SK-N-SH treated with all-trans-retinoic acid at 6 μM for 48 hours (cell line): ENCODE results near the gene HMGCS2.
A peak's percentile ranks its signal among the peaks of the same experiment; 100 is the strongest.

Experiments used
- ATAC-seq: fragments of 200-7000 bp; cut with Tn5 transposase; 3 replicates; pipeline ENCODE4 v1.9.1; 2020; ENCODE audit warnings: mild to moderate bottlenecking, moderate library complexity
- BACH2 ChIP-seq: fragments of 250-450 bp; sonication (Bioruptor Pico); IDR thresholded peaks from 2 replicates; pipeline ENCODE4 v1.9.0; 2021; ENCODE audit warnings: mild to moderate bottlenecking, borderline replicate concordance
- CREB5 ChIP-seq: fragments of 250-450 bp; sonication (Bioruptor Pico); IDR thresholded peaks from 2 replicates; pipeline ENCODE4 v1.5.1; 2020; ENCODE audit warnings: low read depth, mild to moderate bottlenecking, moderate library complexity
- CSDC2 ChIP-seq: fragments of 250-450 bp; sonication (Bioruptor Pico); IDR thresholded peaks from 2 replicates; pipeline ENCODE4 v1.5.0; 2020; ENCODE audit warnings: mild to moderate bottlenecking, moderate library complexity
- ESRRG ChIP-seq: fragments of 250-450 bp; sonication (Bioruptor Pico); IDR thresholded peaks from 2 replicates; pipeline ENCODE4 v1.6.1; 2021; ENCODE audit warnings: mild to moderate bottlenecking
- GLIS3 ChIP-seq: fragments of 250-450 bp; sonication (Bioruptor Pico); IDR thresholded peaks from 2 replicates; pipeline ENCODE4 v1.5.0; 2020; ENCODE audit warnings: mild to moderate bottlenecking, moderate library complexity
- ISL1 ChIP-seq: fragments of 250-450 bp; sonication (Bioruptor Pico); IDR thresholded peaks from 2 replicates; pipeline ENCODE4 v2.1.2; 2022; ENCODE audit warnings: mild to moderate bottlenecking, moderate library complexity
- OSR1 ChIP-seq: fragments of 250-450 bp; sonication (Bioruptor Pico); IDR thresholded peaks from 2 replicates; pipeline ENCODE4 v1.8.0; 2022; ENCODE audit warnings: moderate library complexity, mild to moderate bottlenecking, inconsistent platforms
- PATZ1 ChIP-seq: fragments of 250-450 bp; sonication (Bioruptor Pico); IDR thresholded peaks from 2 replicates; pipeline ENCODE4 v1.8.0; 2020; ENCODE audit warnings: mild to moderate bottlenecking, moderate library complexity, borderline replicate concordance
- POU6F1 ChIP-seq: fragments of 250-450 bp; sonication (Bioruptor Pico); IDR thresholded peaks from 2 replicates; pipeline ENCODE4 v1.8.0; 2021; ENCODE audit warnings: low read depth, mild to moderate bottlenecking, moderate library complexity, borderline replicate concordance
- PPARA ChIP-seq: fragments of 250-450 bp; sonication (Bioruptor Pico); IDR thresholded peaks from 2 replicates; pipeline ENCODE4 v1.5.0; 2020; ENCODE audit warnings: mild to moderate bottlenecking, borderline replicate concordance
- RARB ChIP-seq: fragments of 250-450 bp; sonication (Bioruptor Pico); IDR thresholded peaks from 2 replicates; pipeline ENCODE4 v1.8.0; 2021; ENCODE audit warnings: mild to moderate bottlenecking, moderate library complexity
- SNAI2 ChIP-seq: fragments of 250-450 bp; sonication (Bioruptor Pico); IDR thresholded peaks from 2 replicates; pipeline ENCODE4 v1.5.0; 2020; ENCODE audit warnings: mild to moderate bottlenecking, moderate library complexity
- TCF4 ChIP-seq: fragments of 250-450 bp; sonication (Bioruptor Pico); IDR thresholded peaks from 2 replicates; pipeline ENCODE4 v1.8.0; 2021; ENCODE audit warnings: mild to moderate bottlenecking, moderate library complexity, borderline replicate concordance
- TOX ChIP-seq: fragments of 250-450 bp; sonication (Bioruptor Pico); IDR thresholded peaks from 2 replicates; pipeline ENCODE4 v1.8.0; 2021; ENCODE audit warnings: mild to moderate bottlenecking, moderate library complexity, borderline replicate concordance
- ZC3H10 ChIP-seq: fragments of 250-450 bp; sonication (Bioruptor Pico); IDR thresholded peaks from 2 replicates; pipeline ENCODE4 v1.5.1; 2021; ENCODE audit warnings: mild to moderate bottlenecking, moderate library complexity
- ZFP30 ChIP-seq: fragments of 450-650 bp; formaldehyde crosslinking; IDR thresholded peaks from 2 replicates; pipeline ENCODE4 v1.5.0; 2022; ENCODE audit warnings: mild to moderate bottlenecking, moderate library complexity
- ZNF8 ChIP-seq: fragments of 450-650 bp; formaldehyde crosslinking; IDR thresholded peaks from 2 replicates; pipeline ENCODE4 v1.5.0; 2020; ENCODE audit warnings: mild to moderate bottlenecking, moderate library complexity
- TF ChIP-seq, protein P1 (sequence below): fragments of 250-450 bp; sonication (Bioruptor Pico); IDR thresholded peaks from 2 replicates; pipeline ENCODE4 v1.5.0; 2020; ENCODE audit warnings: mild to moderate bottlenecking, moderate library complexity

Gene HMGCS2

GRCh38 chr1:119808491-119808890 is 39.8 kb upstream of the HMGCS2 start:
- TF ChIP-seq SNAI2 (CRISPR knock-in tag) (no peak), BACH2 (CRISPR knock-in tag) (no peak), ZNF8 (CRISPR knock-in tag) (no peak), RARB (CRISPR knock-in tag) (no peak), ZFP30 (CRISPR knock-in tag) (no peak), TCF4 (CRISPR knock-in tag) (no peak), CSDC2 (CRISPR knock-in tag) (no peak), ESRRG (no peak), PATZ1 (no peak)
- ATAC-seq: peak; percentile 32; the same call in 2 of the 3 replicates

- ATAC-seq: no peak
- no peak for TF ChIP-seq PPARA (CRISPR knock-in tag)
- no peak for TF ChIP-seq ZC3H10
- TF ChIP-seq, protein P1, sequence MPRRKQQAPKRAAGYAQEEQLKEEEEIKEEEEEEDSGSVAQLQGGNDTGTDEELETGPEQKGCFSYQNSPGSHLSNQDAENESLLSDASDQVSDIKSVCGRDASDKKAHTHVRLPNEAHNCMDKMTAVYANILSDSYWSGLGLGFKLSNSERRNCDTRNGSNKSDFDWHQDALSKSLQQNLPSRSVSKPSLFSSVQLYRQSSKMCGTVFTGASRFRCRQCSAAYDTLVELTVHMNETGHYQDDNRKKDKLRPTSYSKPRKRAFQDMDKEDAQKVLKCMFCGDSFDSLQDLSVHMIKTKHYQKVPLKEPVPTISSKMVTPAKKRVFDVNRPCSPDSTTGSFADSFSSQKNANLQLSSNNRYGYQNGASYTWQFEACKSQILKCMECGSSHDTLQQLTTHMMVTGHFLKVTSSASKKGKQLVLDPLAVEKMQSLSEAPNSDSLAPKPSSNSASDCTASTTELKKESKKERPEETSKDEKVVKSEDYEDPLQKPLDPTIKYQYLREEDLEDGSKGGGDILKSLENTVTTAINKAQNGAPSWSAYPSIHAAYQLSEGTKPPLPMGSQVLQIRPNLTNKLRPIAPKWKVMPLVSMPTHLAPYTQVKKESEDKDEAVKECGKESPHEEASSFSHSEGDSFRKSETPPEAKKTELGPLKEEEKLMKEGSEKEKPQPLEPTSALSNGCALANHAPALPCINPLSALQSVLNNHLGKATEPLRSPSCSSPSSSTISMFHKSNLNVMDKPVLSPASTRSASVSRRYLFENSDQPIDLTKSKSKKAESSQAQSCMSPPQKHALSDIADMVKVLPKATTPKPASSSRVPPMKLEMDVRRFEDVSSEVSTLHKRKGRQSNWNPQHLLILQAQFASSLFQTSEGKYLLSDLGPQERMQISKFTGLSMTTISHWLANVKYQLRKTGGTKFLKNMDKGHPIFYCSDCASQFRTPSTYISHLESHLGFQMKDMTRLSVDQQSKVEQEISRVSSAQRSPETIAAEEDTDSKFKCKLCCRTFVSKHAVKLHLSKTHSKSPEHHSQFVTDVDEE (CRISPR knock-in tag): no peak
- no peak for TF ChIP-seq GLIS3 (CRISPR knock-in tag)
- TF ChIP-seq BACH2 (CRISPR knock-in tag): no peak
- TF ChIP-seq RARB (CRISPR knock-in tag): no peak
- TF ChIP-seq OSR1 (CRISPR knock-in tag): no peak
- no peak for TF ChIP-seq TCF4 (CRISPR knock-in tag)
Observed at GRCh38 chr1:119806489-119806888, 37.8 kb upstream of the HMGCS2 start.

DNA sequence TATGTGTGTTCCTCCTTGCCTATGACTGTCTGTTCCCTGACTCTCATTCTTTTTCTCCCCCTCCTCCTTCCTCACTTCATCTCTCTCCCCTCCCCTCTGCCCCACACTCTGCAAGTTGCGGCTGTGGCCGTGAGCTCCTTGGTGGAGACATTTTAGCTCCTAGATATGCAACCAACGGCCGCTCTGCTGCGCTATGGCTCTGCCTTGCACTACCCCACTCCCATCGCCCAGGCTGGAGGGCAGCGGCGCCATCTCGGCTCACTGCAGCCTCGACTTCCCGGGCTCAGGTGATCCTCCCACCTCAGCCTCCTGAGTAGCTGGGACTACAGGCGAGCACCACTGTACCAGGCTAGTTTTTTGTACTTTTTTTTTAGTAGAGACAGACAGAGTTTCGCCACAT is 37.0 kb upstream of the HMGCS2 start:
- no peak for ATAC-seq
- no peak for TF ChIP-seq TOX (CRISPR knock-in tag)
- TF ChIP-seq, protein P1 (CRISPR knock-in tag): no peak
- no peak for TF ChIP-seq GLIS3 (CRISPR knock-in tag)
- TF ChIP-seq PPARA (CRISPR knock-in tag): no peak
- no peak for TF ChIP-seq ESRRG
- no peak for TF ChIP-seq CSDC2 (CRISPR knock-in tag)
- TF ChIP-seq POU6F1 (CRISPR knock-in tag): no peak
- no peak for TF ChIP-seq CREB5 (CRISPR knock-in tag)
- no peak for TF ChIP-seq ISL1 (CRISPR knock-in tag)

DNA sequence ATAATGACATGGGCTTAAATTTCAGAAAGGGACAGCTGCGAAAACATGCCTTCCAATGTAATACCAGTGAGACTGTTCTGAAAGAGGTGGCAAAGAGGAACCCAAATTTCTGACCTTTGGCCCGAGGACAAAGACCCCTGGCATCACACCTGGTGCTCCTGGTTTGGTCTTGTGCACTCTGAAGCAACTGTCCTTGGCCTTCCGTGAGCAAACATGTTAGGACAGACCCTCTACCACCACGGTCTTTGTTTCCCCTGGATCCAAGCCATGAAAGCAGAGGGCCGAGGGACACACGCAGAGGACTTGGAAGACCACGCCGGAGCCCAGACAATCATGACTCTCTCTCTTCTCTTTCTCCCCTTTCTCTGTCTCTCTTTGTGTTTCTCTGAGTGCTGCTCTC is 36.5 kb upstream of the HMGCS2 start:
- no peak for ATAC-seq
- TF ChIP-seq ESRRG (no peak), ZNF8 (CRISPR knock-in tag) (no peak), POU6F1 (CRISPR knock-in tag) (no peak), RARB (CRISPR knock-in tag) (no peak), CREB5 (CRISPR knock-in tag) (no peak), SNAI2 (CRISPR knock-in tag) (no peak), TCF4 (CRISPR knock-in tag) (no peak), CSDC2 (CRISPR knock-in tag) (no peak), PPARA (CRISPR knock-in tag) (no peak), ISL1 (CRISPR knock-in tag) (no peak)
